GM19468 (cell line): ENCODE measurements around the gene COL18A1.
"Not testable (repeated sequence)": the region's sequence is repeated elsewhere in the genome, so short reads cannot be mapped to it uniquely, and the experiment has no call there.

ENCODE experiments used
- ATAC-seq: cut with Tn5 transposase; IDR thresholded peaks from one replicate; pipeline ENCODE4 v1.9.1; 2021; ENCODE audit warnings: mild to moderate bottlenecking, moderate library complexity, moderate number of reproducible peaks; ENCODE audit not compliant: unreplicated experiment; ENCODE audit errors: extremely low read depth

COL18A1 gene

DNA sequence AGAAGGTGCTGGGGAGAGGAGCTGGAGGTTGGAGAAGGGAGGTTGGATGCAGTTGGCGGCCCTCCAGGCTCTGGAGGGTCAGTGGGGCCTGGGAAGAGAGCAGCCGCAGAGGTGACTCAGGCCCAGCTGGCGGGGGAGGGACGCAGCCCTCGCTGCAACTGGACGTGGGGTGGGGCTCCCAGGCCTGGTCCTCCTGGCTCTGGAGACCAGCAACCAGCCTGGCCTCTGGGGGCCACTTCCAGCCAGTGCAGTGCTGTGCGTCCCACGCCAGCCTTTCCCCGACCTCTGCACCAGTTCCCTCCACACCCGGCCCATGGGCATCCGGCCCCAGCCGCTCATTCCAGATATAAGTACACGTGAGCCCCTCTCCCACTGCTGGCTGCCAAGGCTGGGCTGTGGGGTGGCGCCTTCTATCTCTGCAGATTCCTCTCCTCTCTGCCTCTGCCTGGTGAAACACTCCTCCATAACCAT is 38.0 kb upstream of the COL18A1 start:
- ATAC-seq: no peak

DNA sequence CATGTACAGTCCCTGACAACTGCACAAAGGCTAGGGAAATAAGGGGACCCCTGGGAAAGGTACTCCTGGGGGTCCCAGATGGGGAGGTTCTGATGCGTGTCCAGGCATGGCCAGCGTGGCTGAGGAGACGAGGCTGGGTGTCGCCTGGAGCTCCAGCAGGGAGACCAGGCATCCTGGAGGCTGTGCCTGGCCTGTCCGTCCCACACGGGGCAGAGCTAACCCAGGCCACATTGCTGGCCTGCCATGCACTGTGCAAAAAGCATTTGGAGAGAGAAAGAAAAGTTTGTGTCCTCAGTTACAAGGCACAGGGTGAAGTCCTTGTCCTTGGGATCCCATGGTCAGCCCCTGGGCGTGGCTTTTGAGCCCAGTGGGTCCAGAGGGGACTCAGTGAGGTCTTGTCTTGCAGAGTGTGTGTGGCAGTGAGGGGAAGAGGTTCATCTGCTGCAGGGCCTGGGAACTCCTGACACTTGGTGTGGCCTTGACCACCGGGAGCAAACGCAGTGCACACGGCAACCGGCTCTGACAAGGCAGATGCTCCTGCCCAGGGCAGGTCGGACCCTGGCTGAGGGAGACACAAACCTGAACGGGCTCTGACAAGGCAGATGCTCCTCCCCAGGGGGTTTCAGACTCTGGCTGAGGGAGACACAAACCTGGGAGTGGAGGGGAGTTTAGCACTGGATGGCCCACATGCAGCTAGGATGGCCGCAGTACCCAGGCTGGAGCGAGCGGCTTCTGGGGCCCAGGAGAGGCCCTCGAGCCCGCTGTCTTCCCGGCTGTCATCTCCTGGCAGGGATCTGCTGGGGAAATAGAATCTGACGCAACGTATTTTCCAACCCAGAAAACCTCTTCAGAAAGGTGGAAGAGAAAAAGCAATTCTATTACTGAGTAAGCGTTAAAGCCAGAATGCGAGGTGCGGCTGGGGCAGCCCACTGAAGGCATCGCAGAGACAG is 37.3 kb upstream of the COL18A1 start:
- no peak for ATAC-seq

DNA sequence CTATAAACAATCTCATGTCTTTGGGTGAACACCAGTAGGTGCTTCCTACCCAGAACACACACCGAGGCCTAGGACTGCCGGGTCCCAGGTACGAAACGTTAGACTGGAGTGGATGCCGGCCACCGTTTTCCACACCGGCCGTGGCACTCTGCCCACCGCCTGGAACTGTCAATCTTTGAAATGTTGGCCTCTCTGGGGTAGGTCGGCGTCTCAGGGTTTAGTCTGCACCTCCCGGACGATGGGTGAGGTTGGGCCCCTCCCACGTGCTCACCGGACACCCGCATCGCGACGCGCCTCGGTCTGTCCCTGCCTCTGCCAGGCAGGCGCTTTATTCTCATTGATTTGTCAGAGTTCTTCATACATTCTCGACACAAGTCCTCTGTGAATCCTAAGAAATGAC is 35.9 kb upstream of the COL18A1 start:
- ATAC-seq: not testable (repeated sequence)

DNA sequence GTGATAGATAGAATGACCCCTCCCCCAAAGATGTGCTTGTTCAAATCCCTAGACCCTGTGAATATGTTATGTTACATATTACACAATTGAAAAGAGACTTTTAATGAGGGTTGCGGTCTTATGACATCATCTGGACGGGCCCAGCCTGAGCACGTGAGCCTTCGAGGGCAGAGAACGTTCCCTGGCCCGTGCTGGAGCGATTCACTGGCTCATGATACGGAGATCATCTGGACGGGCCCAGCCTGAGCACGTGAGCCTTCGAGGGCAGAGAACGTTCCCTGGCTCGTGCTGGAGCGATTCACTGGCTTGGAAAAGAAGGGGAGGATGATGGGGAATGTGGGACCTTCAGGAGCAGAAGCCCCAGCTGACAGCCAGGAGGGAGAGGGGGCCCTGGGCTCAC is 34.4 kb upstream of the COL18A1 start:
- no peak for ATAC-seq

DNA sequence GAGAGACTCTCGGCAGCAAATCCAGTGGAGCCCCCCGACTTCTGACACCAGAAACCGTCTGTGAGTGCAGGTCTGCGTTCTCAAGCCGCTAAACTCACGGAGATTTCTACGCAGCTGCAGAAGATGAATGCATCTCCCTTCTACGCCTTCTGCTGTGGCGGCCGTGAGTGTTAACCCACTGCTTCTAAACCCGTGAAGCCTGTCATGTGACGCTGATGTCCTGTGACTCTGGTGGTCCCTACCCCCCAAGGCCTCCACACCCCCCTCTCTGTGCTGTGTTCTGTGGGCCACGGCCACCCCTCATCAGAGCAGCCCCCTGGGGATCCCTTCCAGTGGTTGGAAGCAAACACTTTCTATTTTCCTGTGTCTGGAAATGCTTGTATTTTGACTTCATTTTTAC is 33.9 kb upstream of the COL18A1 start:
- ATAC-seq: no peak

DNA sequence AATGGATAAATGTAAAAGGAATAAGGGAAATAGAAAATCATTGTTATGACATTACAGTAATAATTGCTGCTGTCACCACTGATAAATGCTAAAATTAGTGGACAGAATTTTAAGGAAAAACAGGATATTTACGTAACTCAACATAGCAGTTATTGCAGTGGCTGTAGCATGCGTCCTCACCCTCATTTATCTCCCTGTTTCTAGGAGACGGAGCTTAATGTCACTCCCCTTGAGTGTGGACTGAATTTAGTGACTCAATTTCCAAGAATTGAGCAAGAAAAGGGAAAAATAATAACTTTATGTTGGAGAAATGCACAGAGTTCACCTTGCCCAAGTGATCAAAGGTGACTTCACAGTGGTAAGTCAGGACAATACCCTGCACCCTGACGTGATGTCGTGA is 33.3 kb upstream of the COL18A1 start:
- no peak for ATAC-seq

DNA sequence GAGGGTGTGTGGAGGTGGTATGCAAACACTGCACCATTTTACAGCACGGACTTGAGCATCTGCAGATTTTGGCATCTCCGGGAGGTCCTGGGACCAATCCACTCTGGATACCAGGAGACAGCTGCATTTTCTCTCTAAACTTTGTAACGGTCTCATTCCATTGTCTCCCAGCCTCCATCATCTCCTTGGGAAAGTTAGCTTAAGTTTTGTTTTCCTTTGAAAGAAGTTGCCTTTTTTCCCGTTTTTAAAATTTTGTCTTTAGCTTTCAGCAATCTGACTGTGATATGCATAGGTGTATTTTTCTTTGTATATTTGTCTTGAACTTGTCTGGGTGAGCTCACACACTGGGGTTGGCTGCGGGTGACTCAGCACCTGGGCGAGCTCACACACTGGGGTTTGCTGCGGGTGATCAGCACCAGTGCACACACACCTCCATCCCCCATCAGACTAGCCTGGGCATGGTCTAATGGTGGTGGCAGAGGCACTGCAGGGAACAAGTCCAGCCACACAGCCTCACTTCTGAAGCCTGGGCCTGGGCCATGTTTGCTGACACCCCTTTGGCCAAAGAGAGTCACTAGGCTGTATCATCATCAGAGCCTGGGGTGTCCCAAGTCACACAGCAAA is 32.1 kb upstream of the COL18A1 start:
- ATAC-seq: no peak

DNA sequence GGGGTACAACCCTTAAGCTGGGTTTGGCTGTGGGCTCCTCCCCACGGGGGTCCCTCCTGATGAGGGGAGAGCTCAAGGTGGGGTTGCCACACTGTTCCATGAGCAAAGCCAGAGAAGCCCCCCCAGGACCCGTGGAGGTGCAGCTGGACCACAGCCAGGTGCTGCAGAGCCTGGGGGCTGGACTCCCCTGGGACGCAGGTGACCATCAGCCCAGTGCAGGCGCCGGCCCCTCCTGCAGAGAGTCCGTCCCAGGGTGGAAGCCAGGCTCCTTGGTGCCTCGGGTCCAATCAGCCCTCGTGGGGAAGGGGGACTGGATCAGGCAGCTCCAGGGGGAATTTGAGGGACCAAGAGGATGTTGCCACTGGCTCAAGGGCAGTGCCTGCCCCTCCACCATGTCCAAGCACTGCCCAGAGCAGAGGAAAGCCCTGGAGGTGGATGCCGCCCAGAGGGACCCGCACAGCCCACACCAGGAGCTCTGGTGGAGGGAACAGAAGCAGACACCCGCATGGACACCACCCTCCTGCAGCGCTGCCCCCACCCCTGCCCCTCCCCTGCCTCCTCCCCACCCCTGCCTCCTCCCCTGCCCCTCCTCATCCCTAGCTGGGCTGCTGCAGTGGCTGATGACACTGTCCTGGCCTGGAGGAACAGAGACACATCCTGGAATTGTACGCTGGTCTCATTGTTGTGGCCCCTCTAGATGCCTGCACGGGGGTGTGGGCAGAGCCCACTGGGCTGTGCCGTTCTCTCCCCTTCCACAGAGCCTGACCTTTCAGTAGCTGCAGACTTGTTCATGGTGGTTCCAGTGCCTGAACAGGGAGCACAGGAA is 30.8 kb upstream of the COL18A1 start:
- ATAC-seq: no peak

DNA sequence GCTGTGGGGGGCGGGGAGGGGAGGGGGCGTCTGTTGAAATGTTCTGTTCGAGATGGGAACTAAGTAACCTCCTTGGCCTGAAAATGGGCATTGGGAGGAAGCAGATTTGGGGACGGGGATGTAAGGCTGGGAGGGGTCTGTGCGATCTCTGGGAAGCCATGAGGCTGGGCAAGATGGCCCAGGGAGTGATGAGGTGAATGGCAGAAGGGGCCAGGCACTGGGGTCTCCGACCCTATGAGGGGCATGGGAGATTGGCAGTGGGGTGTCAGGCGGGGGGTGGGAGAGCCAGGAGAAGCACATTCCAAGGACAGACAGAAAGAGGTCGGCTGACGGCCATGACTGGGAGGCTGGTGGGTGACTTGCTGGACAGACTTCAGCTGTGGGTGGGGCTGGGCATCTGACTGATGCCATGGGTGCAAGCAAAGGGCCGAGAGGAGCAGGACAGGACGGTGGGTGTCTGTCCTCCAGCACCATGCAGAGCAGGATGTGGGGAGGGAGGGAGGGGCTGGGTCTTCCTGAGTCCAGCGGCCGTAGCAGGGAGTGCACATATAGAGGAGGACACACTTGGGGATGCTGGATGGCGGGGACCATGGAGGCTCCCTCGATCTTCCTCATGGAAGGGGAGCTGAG is 30.0 kb upstream of the COL18A1 start:
- no peak for ATAC-seq

DNA sequence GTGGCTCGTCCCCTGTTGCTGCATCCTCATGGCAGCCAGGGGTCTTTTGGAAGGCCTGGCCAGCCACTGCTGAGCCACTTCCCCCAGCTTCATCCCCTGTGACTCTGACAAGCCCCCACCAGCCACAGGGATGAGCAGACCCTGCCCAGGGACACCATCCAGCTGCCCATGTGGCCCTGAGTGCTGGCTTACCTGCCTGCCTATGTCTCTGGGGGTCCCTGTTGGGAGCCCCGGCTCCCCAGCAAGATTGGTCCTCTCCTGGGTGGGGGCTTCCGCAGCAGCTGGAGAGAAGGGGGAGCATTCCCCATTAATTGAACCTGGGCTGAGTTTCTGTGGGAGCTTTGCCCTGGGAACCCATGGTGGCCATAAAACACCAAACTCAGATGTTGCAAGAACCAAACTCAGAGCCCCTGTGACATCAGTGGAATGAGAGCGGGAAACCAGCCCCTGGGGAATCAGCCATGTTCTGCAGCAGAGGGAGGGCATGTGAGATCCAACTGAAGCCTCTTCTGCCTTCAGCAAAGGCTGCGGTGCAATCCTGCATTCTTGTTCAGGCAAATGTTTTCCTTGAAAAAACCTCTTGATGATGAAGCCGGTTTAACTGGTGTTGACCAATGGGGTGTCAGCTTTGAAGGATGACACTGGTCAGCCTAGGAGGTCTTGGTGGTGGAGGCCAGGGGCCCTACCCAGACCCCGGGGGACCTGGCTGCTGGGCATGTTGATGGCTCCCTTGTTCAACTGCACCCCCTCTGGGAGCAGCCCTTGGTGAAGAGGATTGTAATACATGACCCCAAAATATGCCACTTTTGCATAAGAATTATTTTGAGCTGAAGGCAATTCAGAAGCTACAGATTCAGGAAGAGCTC is 28.3 kb upstream of the COL18A1 start:
- no peak for ATAC-seq

DNA sequence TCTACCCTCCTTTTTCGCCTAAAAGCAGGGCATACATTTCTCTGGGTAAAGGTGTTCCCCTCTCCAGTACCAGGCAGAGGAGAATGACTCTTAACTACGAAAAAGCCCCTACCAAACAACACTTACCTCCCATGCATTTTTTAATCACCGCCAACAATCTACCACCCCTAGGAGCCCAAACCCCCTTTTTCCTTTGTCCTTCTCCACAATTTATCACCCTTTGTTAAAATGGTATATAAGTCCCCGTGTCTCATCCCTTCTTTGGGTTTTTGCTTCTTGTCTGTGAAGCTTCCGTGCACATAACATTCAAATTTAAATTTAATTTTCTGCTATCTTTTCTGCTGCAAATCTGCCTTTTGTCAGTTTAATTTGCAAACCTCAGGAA is 27.6 kb upstream of the COL18A1 start:
- no peak for ATAC-seq

DNA sequence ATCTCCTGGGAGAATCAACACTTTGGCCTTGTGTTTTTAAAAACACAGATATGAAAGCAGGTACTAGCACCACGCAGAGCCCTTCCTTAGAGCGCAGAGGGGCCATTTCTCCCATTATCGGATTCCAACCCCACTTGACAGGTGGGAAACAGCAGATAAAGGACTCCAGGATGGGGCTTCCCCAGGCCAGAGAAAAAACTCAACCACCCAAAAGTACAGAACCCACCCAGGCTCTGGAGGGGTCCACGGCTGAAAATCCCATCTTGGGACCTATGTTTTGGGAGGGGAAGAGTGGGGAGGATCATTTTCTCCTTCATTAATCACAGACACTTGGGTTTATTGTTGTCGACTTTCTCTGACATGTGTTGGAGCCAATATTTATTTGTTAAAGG is 27.1 kb upstream of the COL18A1 start:
- ATAC-seq: no peak

DNA sequence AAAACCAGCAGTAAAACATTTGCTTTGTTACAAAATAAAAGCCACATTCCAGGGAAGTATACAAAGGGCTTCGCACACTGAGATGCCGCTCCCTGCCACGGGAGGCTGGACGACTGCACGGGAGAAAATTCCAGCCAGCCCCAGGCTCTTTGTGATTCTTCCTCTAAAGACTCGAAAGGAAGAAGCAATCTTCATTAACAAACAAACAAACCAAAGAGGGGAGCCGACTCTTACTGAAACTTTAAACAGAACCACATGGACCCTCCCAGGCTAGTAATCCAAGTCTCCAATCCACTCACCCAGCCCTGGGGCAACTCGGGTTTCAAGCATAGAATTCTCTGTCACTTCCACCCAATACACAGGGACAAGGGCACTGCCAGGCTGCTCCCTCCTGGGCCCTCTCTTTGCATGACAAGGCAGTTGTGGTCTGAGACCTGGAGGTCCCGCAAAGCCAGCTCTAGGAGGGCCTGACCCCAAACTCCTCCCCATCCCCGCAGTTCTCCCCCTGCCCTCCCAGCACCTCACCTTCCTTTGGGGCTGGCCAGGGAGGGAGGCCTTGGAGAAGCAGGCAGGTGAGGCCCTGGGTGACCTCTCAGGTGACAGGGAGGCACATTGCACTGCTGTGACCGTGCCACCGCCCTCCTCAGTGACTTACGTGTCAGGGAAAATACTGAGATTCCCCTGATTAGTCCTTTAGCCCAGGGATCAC is 26.6 kb upstream of the COL18A1 start:
- ATAC-seq: no peak

DNA sequence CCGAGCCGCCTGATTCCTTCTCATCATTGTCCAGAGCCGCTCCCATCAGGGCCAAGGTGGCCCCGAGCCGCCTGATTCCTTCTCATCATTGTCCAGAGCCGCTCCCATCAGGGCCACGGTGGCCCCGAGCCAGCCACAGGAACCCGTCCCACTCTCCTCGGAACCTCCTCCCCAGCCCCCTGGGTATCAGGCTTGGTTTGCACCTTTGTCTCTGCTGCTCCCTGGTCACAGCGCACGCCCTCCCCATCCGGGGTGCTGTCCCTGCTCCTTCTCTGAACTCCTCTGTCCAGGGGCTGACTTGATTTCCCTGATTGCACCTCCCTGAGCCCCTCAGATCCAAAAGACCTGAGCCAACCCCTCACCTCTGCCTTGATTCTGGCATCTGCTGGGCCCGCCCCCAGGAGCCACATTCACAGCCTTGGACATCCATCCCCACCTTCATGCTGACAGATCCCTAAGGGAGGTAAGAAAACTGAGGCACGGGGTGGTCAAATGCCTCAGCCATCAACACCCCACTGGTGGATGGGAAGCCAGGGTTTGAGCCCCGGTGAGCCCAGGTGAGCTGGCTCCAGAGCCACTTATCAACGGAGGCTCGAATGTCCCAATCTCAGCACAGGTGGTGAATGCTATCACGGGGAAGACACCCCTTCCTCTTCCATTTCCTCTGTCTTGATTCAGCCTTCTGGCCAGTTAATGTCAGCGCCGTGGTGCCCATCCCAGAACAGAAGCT is 25.6 kb upstream of the COL18A1 start:
- ATAC-seq: no peak

DNA sequence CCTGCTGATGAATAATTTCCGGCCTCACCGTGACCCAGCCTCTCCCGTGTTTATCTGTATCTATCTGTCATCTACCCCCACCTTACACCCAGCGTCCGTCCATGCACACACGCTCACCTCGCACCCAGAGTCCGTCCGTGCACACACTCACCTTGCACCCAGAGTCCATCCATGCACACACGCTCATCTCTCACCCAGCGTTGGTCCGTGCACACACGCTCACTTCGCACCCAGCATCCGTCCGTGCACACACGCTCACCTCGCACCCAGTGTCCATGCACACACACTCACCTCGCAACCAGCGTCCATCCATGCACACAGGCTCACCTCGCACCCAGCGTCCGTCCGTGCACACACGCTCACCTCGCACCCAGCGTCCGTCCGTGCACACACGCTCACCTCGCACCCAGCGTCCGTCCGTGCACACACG is 25.0 kb upstream of the COL18A1 start:
- ATAC-seq: no peak

DNA sequence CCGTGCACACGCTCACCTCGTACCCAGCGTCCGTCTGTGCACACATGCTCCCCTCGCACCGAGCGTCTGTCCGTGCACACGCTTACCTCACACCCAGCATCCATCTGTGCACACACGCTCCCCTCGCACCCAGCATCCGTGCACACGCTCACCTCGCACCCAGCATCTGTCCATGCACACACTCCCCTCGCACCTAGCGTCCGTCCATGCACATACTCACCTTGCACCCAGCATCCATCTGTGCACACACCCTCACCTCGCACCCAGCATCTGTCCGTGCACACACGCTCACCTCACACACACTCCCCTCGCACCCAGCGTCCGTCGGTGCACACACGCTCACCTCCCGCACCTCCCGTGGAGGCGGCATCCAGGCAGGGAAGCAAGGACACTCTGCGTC is 24.4 kb upstream of the COL18A1 start:
- ATAC-seq: no peak

DNA sequence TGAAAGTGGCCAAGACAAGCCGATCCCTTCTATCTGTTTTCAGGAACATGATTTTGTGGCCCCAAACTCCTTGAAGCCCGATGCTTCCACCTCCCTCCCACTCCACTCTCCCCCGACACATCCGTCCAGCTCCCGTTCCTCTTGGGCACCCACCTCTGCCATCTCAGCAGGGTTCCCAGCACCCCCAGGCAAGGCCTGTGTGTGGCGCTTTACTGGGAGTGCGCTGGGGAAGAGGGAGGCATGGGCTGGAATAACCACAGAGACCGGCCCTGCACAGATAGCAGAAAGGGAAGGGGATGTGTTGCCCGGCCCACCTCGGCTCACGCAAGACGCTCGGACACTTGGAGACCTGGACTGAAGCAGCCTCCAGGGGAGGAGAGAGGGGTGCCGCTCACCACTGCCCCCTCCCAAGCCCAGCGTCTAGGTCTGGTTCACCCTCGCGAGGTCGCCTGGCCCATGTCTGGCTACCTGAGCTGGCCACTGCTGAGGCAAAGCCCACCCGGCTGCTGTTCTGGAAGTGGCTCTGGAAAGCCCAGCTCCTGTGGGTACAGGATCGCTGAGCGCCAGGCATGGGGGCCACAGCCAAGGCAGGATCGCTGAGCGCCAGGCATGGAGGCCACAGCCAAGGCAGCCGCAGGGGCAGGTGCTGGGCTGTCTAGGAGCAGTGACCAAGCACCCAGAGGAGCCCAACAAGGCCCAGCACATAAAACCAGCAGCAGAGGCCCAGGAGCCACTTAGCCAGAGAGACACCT is 23.8 kb upstream of the COL18A1 start:
- ATAC-seq: no peak
